Measurements from ENCODE around the gene NUDT3. TPM values are rescaled to one million over a fixed set of nuclear protein-coding genes. Genes with fewer than 3 reads are reported as not detected.

NUDT3 gene
- polyA plus RNA-seq, 1 of the 3 experiments (the other 2 are of a cell fraction) = 11.9 TPM

DNA sequence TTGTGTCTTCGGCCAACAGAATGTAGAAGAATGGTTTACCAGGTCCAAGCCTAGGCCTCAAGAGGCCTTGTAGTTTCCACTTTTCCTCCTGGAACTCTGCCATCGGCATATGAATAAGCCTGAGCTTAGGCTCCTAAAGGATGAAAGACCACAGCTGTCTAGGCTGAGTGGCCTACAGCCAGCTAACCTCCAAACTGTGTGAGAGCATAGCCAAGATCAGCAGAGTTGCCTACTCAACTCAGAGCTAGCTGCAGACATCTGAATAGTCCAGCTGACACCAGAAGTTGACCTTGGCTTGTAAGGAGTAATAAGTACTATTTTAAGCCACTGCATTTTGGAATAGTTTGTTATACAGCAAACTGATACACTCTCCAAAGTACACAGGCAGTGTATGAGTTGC lies 91.1 kb downstream of the NUDT3 start (continued):
- TF ChIP-seq, protein P1, sequence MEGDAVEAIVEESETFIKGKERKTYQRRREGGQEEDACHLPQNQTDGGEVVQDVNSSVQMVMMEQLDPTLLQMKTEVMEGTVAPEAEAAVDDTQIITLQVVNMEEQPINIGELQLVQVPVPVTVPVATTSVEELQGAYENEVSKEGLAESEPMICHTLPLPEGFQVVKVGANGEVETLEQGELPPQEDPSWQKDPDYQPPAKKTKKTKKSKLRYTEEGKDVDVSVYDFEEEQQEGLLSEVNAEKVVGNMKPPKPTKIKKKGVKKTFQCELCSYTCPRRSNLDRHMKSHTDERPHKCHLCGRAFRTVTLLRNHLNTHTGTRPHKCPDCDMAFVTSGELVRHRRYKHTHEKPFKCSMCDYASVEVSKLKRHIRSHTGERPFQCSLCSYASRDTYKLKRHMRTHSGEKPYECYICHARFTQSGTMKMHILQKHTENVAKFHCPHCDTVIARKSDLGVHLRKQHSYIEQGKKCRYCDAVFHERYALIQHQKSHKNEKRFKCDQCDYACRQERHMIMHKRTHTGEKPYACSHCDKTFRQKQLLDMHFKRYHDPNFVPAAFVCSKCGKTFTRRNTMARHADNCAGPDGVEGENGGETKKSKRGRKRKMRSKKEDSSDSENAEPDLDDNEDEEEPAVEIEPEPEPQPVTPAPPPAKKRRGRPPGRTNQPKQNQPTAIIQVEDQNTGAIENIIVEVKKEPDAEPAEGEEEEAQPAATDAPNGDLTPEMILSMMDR (IDR thresholded peaks at IDR 0.05) = no peak
- TF ChIP-seq RXRA (IDR thresholded peaks at IDR 0.05; ENCODE audit: borderline replicate concordance, low read depth) (no peak), RFX5 (IDR thresholded peaks at IDR 0.05; ENCODE audit: low read length) (no peak), MXI1 (IDR thresholded peaks at IDR 0.05; ENCODE audit: low read depth, low read length) (no peak)

DNA sequence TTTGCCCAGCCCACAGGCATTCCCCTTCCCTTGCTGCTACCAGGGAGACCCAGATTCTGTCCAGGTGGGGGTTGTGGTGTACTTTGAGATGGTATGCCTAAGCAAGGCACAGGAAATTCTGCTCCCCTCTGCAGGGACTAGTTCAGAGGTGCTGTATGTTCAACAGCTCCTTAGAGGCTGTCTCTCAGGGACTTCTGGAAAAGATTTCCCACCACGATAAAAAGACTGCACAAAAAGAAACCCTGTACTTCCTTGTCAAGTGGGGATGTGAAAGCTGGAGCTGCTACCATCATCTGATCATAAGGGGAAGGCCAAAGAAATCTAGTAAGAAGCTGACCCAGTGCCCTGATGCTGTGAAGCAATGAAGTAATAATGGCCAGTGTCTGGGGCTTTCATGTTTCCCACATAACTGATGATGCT lies 92.1 kb downstream of the NUDT3 start:
- TF ChIP-seq CHD2 (IDR thresholded peaks at IDR 0.05; ENCODE audit: low read length, partially characterized antibody) (no peak), RFX5 (IDR thresholded peaks at IDR 0.05; ENCODE audit: low read length) (no peak), POLR2AphosphoS5 (IDR thresholded peaks at IDR 0.05; ENCODE audit: low read depth, low read length) (no peak), TCF12 (IDR thresholded peaks at IDR 0.05) (no peak), RXRA (IDR thresholded peaks at IDR 0.05; ENCODE audit: borderline replicate concordance, low read depth) (no peak), ELF1 (IDR thresholded peaks at IDR 0.05) (no peak)
- H3K4me3 ChIP-seq (ENCODE audit: low read depth in 2 of 2, low read length in 1 of 2) = no peak overlapping the region
- no peak overlapping the region for H3K9ac ChIP-seq
- no peak overlapping the region for H2AFZ ChIP-seq (ENCODE audit: low read depth)
- no peak overlapping the region for H3K4me2 ChIP-seq
- H3K27ac ChIP-seq (ENCODE audit: low read depth in 2 of 2, low read length in 1 of 2) = no peak overlapping the region
- H3K4me1 ChIP-seq (ENCODE audit: control insufficient read depth in 1 of 2, insufficient read depth in 2 of 2, low read depth in 1 of 2, low read length in 1 of 2) = no peaks in the 10 kb centered on the region; a peak in 2 of 4 replicates
- no peaks in the 10 kb centered on the region for H3K9me2 ChIP-seq
- ChIA-PET CTCF (no interaction called here), POLR2A (no interaction called here)
- H3K9me3 ChIP-seq = no peaks in the 10 kb centered on the region
- no peaks in the 10 kb centered on the region for H3K36me3 ChIP-seq (replicated peaks in 1 of 2; ENCODE audit: control insufficient read depth in 1 of 2, insufficient read depth in 2 of 2, low read length in 1 of 2)
- no peaks in the 10 kb centered on the region for H3K27me3 ChIP-seq (ENCODE audit: insufficient read depth)
- DNase-seq = no peak
- 100% methylated on average over 1 of the region's 1 CpG for WGBS (ENCODE audit: low lambda C conversion rate)
- peaks cover 30% of the 10 kb centered on the region for H3K79me2 ChIP-seq (ENCODE audit: insufficient read depth)
- peaks cover 4% of the 10 kb centered on the region for H3F3A ChIP-seq (replicated peaks; ENCODE audit: insufficient read depth)
- peaks cover 2% of the 10 kb centered on the region; the same call in 1 of the 2 replicates for H4K20me1 ChIP-seq (ENCODE audit: insufficient read depth)

DNA sequence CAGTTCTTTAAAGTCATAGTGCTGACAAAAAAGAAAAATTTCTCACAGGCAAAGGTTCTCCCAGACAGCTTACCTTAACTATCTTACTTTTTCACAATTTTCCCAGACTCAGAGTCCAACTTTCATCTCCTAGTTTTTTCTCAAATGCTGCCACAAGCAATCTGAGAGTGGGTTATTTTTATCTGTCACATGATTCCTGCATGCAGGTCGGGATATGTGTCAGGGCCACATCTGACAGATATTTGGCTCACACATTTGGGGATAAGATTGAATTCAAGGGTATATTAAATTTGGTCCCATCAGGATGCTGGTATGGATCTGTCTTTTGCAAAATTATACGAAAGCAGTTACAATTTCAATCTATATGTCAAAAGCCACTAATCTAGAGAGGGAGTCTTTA lies 93.5 kb downstream of the NUDT3 start:
- ChIA-PET POLR2A (no interaction called here), CTCF (no interaction called here)
- Histone ChIP-seq H3K27me3 (ENCODE audit: insufficient read depth) (no peaks in the 10 kb centered on the region), H3K4me3 (ENCODE audit: low read depth in 2 of 2, low read length in 1 of 2) (no peak overlapping the region), H3K9me3 (no peaks in the 10 kb centered on the region), H3K27ac (ENCODE audit: low read depth in 2 of 2, low read length in 1 of 2) (0 out of 4 replicates have a peak overlapping the region, but pooled peaks of 1 of the 2 experiments have one; percentile 3), H3K9ac (no peak overlapping the region), H4K20me1 (ENCODE audit: insufficient read depth) (peaks cover 2% of the 10 kb centered on the region; the same call in 1 of the 2 replicates), H3K4me1 (ENCODE audit: control insufficient read depth in 1 of 2, insufficient read depth in 2 of 2, low read depth in 1 of 2, low read length in 1 of 2) (no peaks in the 10 kb centered on the region; a peak in 2 of 4 replicates), H3K9me2 (no peaks in the 10 kb centered on the region), H3K4me2 (no peak overlapping the region), H2AFZ (ENCODE audit: low read depth) (no peak overlapping the region), H3F3A (replicated peaks; ENCODE audit: insufficient read depth) (peaks cover 4% of the 10 kb centered on the region), H3K79me2 (ENCODE audit: insufficient read depth) (peaks cover 22% of the 10 kb centered on the region), H3K36me3 (replicated peaks in 1 of 2; ENCODE audit: control insufficient read depth in 1 of 2, insufficient read depth in 2 of 2, low read length in 1 of 2) (peaks cover 3 to 5% of the 10 kb centered on the region in 2 experiments)
- DNase-seq = no peak
- WGBS (ENCODE audit: low lambda C conversion rate) = 77% methylated on average over 2 of the region's 2 CpGs
- no peak for TF ChIP-seq TEAD4 (IDR thresholded peaks at IDR 0.05; ENCODE audit: borderline replicate concordance, insufficient read depth)
- no peak for TF ChIP-seq GATA2 (CRISPR knock-in tag; IDR thresholded peaks at IDR 0.05)
- no peak for TF ChIP-seq JUND (IDR thresholded peaks at IDR 0.05)
- TF ChIP-seq, protein P1 (IDR thresholded peaks at IDR 0.05) = no peak
- TF ChIP-seq SIN3A (IDR thresholded peaks at IDR 0.05; ENCODE audit: borderline replicate concordance, low read depth, low read length) = no peak
- no peak for TF ChIP-seq POLR2AphosphoS5 (IDR thresholded peaks at IDR 0.05; ENCODE audit: low read depth, low read length)
- no peak for TF ChIP-seq GABPA (IDR thresholded peaks at IDR 0.05; ENCODE audit: low read depth)
- TF ChIP-seq SMC3 (IDR thresholded peaks at IDR 0.05; ENCODE audit: low read depth, low read length) = no peak
- TF ChIP-seq RCOR1 (IDR thresholded peaks at IDR 0.05; ENCODE audit: low read length) = no peak
- TF ChIP-seq, protein P2, sequence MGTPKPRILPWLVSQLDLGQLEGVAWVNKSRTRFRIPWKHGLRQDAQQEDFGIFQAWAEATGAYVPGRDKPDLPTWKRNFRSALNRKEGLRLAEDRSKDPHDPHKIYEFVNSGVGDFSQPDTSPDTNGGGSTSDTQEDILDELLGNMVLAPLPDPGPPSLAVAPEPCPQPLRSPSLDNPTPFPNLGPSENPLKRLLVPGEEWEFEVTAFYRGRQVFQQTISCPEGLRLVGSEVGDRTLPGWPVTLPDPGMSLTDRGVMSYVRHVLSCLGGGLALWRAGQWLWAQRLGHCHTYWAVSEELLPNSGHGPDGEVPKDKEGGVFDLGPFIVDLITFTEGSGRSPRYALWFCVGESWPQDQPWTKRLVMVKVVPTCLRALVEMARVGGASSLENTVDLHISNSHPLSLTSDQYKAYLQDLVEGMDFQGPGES (IDR thresholded peaks at IDR 0.05; ENCODE audit: low read depth, low read length) = no peak
- TF ChIP-seq EP300 (IDR thresholded peaks at IDR 0.05; ENCODE audit: borderline replicate concordance in 1 of 2, low read depth in 1 of 2, low read length in 1 of 2) = no peak
